Right renal cortex interstitium (tissue), 3 donors: ENCODE measurements around the gene DNPH1. TPM values are rescaled to one million over a fixed set of nuclear protein-coding genes. Genes with fewer than 3 reads are reported as not detected.

ENCODE experiments used
- DNase-seq, 3 donors: peaks; one replicate each; pipeline ENCODE4 v3.0.0-alpha.2; 2013; ENCODE audit warnings: low read depth in 3 of 3, low spot score in 2 of 3
- polyA plus RNA-seq, 3 donors: library from polyadenylated mRNA; unstranded; fragments of 120-200 nt; gene quantifications; one replicate each; pipeline ENCODE4 v1.2.1, GENCODE V29; 2013; ENCODE audit not compliant: insufficient read length in 3 of 3

Gene DNPH1
- 10 to 100 TPM; 47.0 to 64.4 (median 49.4) TPM for polyA plus RNA-seq

- peak; percentile 57 to 66 (median 62) for DNase-seq
Measured at GRCh38 chr6:43228951-43229802, at the start of gene DNPH1. DNPH1 (minus strand) TSS chr6:43229481; CDS start chr6:43229456, 25 bp downstream.

GRCh38 chr6:43278524-43279078 is 49.3 kb upstream of the DNPH1 start:
- no peak for DNase-seq

- DNase-seq: no peak
Measured at GRCh38 chr6:43277643-43278523, 48.6 kb upstream of the DNPH1 start.

- no peak for DNase-seq
Measured at GRCh38 chr6:43277306-43277642, 48.0 kb upstream of the DNPH1 start.

GRCh38 chr6:43276577-43277305 is 47.5 kb upstream of the DNPH1 start:
- DNase-seq: no peak

- no peak for DNase-seq
Measured at GRCh38 chr6:43275801-43276576, 46.7 kb upstream of the DNPH1 start.

- DNase-seq: no peak
Measured at GRCh38 chr6:43274916-43275597, 45.8 kb upstream of the DNPH1 start.

GRCh38 chr6:43274127-43274915 is 45.0 kb upstream of the DNPH1 start:
- no peak for DNase-seq

- no peak for DNase-seq
Measured at GRCh38 chr6:43273707-43274106, 44.4 kb upstream of the DNPH1 start.

GRCh38 chr6:43271944-43272343 is 42.7 kb upstream of the DNPH1 start:
- DNase-seq: no peak

- DNase-seq: no peak
Measured at GRCh38 chr6:43271103-43271815, 42.0 kb upstream of the DNPH1 start.

- DNase-seq: no peak
Measured at GRCh38 chr6:43269273-43270007, 40.2 kb upstream of the DNPH1 start.

- no peak for DNase-seq
Measured at GRCh38 chr6:43268782-43269272, 39.5 kb upstream of the DNPH1 start.

GRCh38 chr6:43268355-43268700 is 39.0 kb upstream of the DNPH1 start:
- DNase-seq: no peak

GRCh38 chr6:43267619-43268354 is 38.5 kb upstream of the DNPH1 start:
- no peak for DNase-seq

- DNase-seq: no peak
Measured at GRCh38 chr6:43265564-43265963, 36.3 kb upstream of the DNPH1 start.
